Ishikawa (cell line): Measurements from ENCODE around the gene SIX6.

Experiments used
- CREB1 ChIP-seq: IDR thresholded peaks from 2 replicates; pipeline ENCODE4 v1.6.1; 2012; ENCODE audit warnings: low read depth
- FOXM1 ChIP-seq: IDR thresholded peaks from 2 replicates; pipeline ENCODE4 v1.6.1; 2012; ENCODE audit warnings: low read depth, borderline replicate concordance

- TF ChIP-seq FOXM1 (no peak), CREB1 (no peak)
Measured at GRCh38 chr14:60488175-60488574, 20.8 kb upstream of the SIX6 start.
